Esophagus muscularis mucosa (tissue), 4 donors: ENCODE results near the gene ENDOU. TPM values are rescaled to one million over a fixed set of nuclear protein-coding genes. Genes with fewer than 3 reads are reported as not detected.

Source experiments
- DNase-seq: peaks from one replicate; pipeline ENCODE4 v3.0.0-alpha.2; 2017; ENCODE audit errors: extremely low spot score
- H3K27ac ChIP-seq, 4 donors: fragments of 200-600 bp; sonication (generic); replicated peaks in 1 of 4; 1 replicate in 3 of 4; 2 replicates in 1 of 4; pipeline ENCODE4 v1.5.1; 2016 to 2019; ENCODE audit warnings: mild to moderate bottlenecking in 1 of 4
- H3K27me3 ChIP-seq, 4 donors: fragments of 200-600 bp; sonication (generic); one replicate each; pipeline versions ENCODE4 v1.5.1 to v1.6.0; 2016 to 2019
- H3K36me3 ChIP-seq, 4 donors: fragments of 200-600 bp; sonication (generic); one replicate each; pipeline ENCODE4 v1.5.1; 2016 to 2019
- H3K4me1 ChIP-seq, 4 donors: fragments of 200-600 bp; sonication (generic); one replicate each; pipeline ENCODE4 v1.5.1; 2016 to 2019
- H3K4me3 ChIP-seq, 4 donors: fragments of 200-600 bp; sonication (generic); 1 replicate in 2 of 4; 2 replicates in 2 of 4; pipeline ENCODE4 v1.5.1; 2016 to 2019; ENCODE audit warnings: mild to moderate bottlenecking in 4 of 4, moderate library complexity in 1 of 4
- H3K9me3 ChIP-seq, 4 donors: fragments of 200-600 bp; sonication (generic); 1 replicate in 3 of 4; 2 replicates in 1 of 4; pipeline ENCODE4 v1.5.1; 2016 to 2019
- CTCF ChIP-seq, 3 experiments: fragments of 200-600 bp in 2 of 3; fragments of 450-650 bp in 1 of 3; sonication (generic) in 2 of 3; IDR thresholded peaks; one replicate each; pipeline ENCODE4 v1.5.1; 2017 to 2019; ENCODE audit warnings: antibody characterized with exemption in 3 of 3, mild to moderate bottlenecking in 2 of 3, moderate library complexity in 1 of 3
- EP300 ChIP-seq: sonication (generic); formaldehyde crosslinking; IDR thresholded peaks from one replicate; pipeline ENCODE4 v1.6.1; 2017; ENCODE audit warnings: antibody characterized with exemption
- POLR2A ChIP-seq: fragments of 450-650 bp; IDR thresholded peaks from one replicate; pipeline ENCODE4 v1.6.1; 2017; ENCODE audit warnings: antibody characterized with exemption, moderate library complexity, mild to moderate bottlenecking, low read depth
- POLR2AphosphoS5 ChIP-seq, 2 donors: sonication (generic); formaldehyde crosslinking; IDR thresholded peaks; one replicate each; pipeline ENCODE4 v1.6.1; 2017; ENCODE audit warnings: antibody characterized with exemption in 2 of 2
- WGBS: methylation state at CpG from one replicate; pipeline ENCODE4 v1.1.5; 2018; 5-methylcytosine and 5-hydroxymethylcytosine counted together
- intact Hi-C: fragments of 100-400 bp; cut with DNase I; formaldehyde crosslinking; loops from one replicate; pipeline ENCODE4 v1.15.1; 2023
- total RNA-seq, 4 donors: library from RNA; depleted of rRNA; stranded (reverse); fragments of >200 nt; gene quantifications; one replicate each; pipeline versions ENCODE4 v1.1.0 to v1.2.1, GENCODE V29; 2016

Gene ENDOU
- total RNA-seq, 4 donors from 2014 or later = 0.39 to 2.0 TPM; not detected in 2

GRCh38 chr12:47734725-47735480 is 9.6 kb upstream of the ENDOU start:
- TF ChIP-seq POLR2A (no peak), CTCF (IDR thresholded peaks at IDR 0.05) (no peak), EP300 (no peak), POLR2AphosphoS5 (IDR thresholded peaks at IDR 0.05) (no peak)
- H3K4me1 ChIP-seq = peaks cover 56 to 72% (median 61%) of the 10 kb centered on the region in 4 donors

GRCh38 chr12:47733142-47733541 is 7.9 kb upstream of the ENDOU start:
- WGBS = 83% methylated on average over 4 of the region's 4 CpGs
- no peak for TF ChIP-seq POLR2AphosphoS5 (IDR thresholded peaks at IDR 0.05)
- TF ChIP-seq POLR2A = no peak
- no peak for TF ChIP-seq EP300
- TF ChIP-seq CTCF (IDR thresholded peaks at IDR 0.05) = no peak
- DNase-seq = no peak
- H3K4me1 ChIP-seq = peaks cover 48 to 63% (median 54%) of the 10 kb centered on the region in 4 donors
- no peak overlapping the region for H3K4me3 ChIP-seq
- intact Hi-C loops = no loop called here
- no peak overlapping the region for H3K27ac ChIP-seq
- H3K36me3 ChIP-seq = peaks cover 0 to 5% (median 0%) of the 10 kb centered on the region in 4 donors
- no peaks in the 10 kb centered on the region for H3K9me3 ChIP-seq
- H3K27me3 ChIP-seq = no peaks in the 10 kb centered on the region

More at GRCh38 chr12:47734725-47735480, 9.6 kb upstream of the ENDOU start:
- Histone ChIP-seq H3K9me3 (no peaks in the 10 kb centered on the region), H3K4me3 (no peak overlapping the region), H3K36me3 (peaks cover 0 to 13% (median 0%) of the 10 kb centered on the region in 4 donors), H3K27ac (peak overlapping the region; percentile 77 to 86 (median 82)), H3K27me3 (no peaks in the 10 kb centered on the region)
- WGBS = 75% methylated on average over 9 of the region's 12 CpGs
- intact Hi-C loops = no loop called here
- DNase-seq = no peak

GRCh38 chr12:47732504-47732903 is 7.2 kb upstream of the ENDOU start:
- no peaks in the 10 kb centered on the region for H3K27me3 ChIP-seq
- intact Hi-C loops = no loop called here
- no peaks in the 10 kb centered on the region for H3K36me3 ChIP-seq
- no peaks in the 10 kb centered on the region for H3K9me3 ChIP-seq
- DNase-seq = no peak
- no peak for TF ChIP-seq POLR2A
- TF ChIP-seq CTCF (IDR thresholded peaks at IDR 0.05) = no peak
- no peak for TF ChIP-seq POLR2AphosphoS5 (IDR thresholded peaks at IDR 0.05)
- TF ChIP-seq EP300 = no peak
- H3K4me3 ChIP-seq = no peak overlapping the region
- WGBS = 80% methylated on average over 2 of the region's 2 CpGs
- peaks cover 42 to 56% (median 48%) of the 10 kb centered on the region in 4 donors for H3K4me1 ChIP-seq
- H3K27ac ChIP-seq = no peak overlapping the region

GRCh38 chr12:47731723-47732122 is 6.4 kb upstream of the ENDOU start:
- Histone ChIP-seq H3K36me3 (no peaks in the 10 kb centered on the region), H3K9me3 (no peaks in the 10 kb centered on the region), H3K27me3 (no peaks in the 10 kb centered on the region), H3K4me3 (no peak overlapping the region), H3K27ac (no peak overlapping the region), H3K4me1 (peaks cover 34 to 48% (median 40%) of the 10 kb centered on the region in 4 donors)
- no peak for DNase-seq
- 67% methylated on average over 5 of the region's 5 CpGs for WGBS
- intact Hi-C loops = no loop called here
- TF ChIP-seq CTCF (IDR thresholded peaks at IDR 0.05) (no peak), POLR2AphosphoS5 (IDR thresholded peaks at IDR 0.05) (no peak), EP300 (no peak), POLR2A (no peak)
